Measurements from ENCODE around the gene PCGF1.

DNA sequence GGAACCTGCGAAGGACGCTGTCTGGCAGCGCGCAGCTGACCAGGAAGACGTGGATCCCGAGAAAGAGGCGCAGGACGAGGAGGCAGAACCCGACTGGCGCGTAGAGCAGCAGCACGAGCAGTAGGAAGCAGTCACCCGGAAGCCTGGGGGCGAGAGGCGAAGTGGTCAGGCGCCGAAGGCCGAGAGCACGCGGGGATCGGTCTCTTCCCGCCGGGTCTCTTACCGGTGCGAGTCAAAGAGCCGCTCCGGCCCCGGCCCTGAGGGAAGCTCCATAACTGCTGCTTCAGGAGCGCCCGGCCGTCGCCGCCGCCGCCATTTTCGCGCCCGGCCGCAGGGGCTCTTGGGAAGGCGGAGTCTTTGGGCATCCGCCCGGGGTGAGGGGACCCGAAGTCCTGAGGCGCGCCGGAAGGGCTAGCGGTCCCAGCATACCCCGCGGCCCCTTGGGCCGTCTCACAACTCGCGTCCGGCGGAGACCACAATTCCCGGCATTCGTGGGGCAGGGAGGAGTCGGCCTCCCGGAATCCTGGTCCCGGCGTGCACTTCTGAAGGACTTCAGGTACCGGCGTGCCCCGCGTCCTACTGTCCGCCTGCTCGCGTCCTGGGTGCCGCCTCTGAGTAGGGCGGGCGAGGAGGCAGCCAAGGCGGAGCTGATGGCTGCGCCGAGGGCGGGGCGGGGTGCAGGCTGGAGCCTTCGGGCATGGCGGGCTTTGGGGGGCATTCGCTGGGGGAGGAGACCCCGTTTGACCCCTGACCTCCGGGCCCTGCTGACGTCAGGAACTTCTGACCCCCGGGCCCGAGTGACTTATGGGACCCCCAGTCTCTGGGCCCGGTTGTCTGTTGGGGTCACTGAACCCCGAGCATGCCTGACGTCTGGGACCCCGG lies 22.1 kb upstream of the PCGF1 start, which contains the start of the genes AUP1 and HTRA2:
- TF ChIP-seq, protein P1, sequence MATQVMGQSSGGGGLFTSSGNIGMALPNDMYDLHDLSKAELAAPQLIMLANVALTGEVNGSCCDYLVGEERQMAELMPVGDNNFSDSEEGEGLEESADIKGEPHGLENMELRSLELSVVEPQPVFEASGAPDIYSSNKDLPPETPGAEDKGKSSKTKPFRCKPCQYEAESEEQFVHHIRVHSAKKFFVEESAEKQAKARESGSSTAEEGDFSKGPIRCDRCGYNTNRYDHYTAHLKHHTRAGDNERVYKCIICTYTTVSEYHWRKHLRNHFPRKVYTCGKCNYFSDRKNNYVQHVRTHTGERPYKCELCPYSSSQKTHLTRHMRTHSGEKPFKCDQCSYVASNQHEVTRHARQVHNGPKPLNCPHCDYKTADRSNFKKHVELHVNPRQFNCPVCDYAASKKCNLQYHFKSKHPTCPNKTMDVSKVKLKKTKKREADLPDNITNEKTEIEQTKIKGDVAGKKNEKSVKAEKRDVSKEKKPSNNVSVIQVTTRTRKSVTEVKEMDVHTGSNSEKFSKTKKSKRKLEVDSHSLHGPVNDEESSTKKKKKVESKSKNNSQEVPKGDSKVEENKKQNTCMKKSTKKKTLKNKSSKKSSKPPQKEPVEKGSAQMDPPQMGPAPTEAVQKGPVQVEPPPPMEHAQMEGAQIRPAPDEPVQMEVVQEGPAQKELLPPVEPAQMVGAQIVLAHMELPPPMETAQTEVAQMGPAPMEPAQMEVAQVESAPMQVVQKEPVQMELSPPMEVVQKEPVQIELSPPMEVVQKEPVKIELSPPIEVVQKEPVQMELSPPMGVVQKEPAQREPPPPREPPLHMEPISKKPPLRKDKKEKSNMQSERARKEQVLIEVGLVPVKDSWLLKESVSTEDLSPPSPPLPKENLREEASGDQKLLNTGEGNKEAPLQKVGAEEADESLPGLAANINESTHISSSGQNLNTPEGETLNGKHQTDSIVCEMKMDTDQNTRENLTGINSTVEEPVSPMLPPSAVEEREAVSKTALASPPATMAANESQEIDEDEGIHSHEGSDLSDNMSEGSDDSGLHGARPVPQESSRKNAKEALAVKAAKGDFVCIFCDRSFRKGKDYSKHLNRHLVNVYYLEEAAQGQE (IDR thresholded peaks at IDR 0.05) = peak; percentile 87
- TF ChIP-seq, protein P2, sequence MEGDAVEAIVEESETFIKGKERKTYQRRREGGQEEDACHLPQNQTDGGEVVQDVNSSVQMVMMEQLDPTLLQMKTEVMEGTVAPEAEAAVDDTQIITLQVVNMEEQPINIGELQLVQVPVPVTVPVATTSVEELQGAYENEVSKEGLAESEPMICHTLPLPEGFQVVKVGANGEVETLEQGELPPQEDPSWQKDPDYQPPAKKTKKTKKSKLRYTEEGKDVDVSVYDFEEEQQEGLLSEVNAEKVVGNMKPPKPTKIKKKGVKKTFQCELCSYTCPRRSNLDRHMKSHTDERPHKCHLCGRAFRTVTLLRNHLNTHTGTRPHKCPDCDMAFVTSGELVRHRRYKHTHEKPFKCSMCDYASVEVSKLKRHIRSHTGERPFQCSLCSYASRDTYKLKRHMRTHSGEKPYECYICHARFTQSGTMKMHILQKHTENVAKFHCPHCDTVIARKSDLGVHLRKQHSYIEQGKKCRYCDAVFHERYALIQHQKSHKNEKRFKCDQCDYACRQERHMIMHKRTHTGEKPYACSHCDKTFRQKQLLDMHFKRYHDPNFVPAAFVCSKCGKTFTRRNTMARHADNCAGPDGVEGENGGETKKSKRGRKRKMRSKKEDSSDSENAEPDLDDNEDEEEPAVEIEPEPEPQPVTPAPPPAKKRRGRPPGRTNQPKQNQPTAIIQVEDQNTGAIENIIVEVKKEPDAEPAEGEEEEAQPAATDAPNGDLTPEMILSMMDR (IDR thresholded peaks at IDR 0.05; ENCODE audit: low read depth, low read length, missing input control) = no peak
- TF ChIP-seq JUND (IDR thresholded peaks at IDR 0.05) (peak; percentile 62 to 72), GABPA (IDR thresholded peaks at IDR 0.05 in 1 of 2, conservative IDR thresholded peaks at IDR 0.05 in 1 of 2) (peak; percentile 67 to 96), EGR1 (IDR thresholded peaks at IDR 0.05; ENCODE audit: low read depth in 2 of 2) (peak; percentile 49 to 65)
- TF ChIP-seq, protein P3, sequence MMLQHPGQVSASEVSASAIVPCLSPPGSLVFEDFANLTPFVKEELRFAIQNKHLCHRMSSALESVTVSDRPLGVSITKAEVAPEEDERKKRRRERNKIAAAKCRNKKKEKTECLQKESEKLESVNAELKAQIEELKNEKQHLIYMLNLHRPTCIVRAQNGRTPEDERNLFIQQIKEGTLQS (IDR thresholded peaks at IDR 0.05) = no peak
- TF ChIP-seq, protein P4, sequence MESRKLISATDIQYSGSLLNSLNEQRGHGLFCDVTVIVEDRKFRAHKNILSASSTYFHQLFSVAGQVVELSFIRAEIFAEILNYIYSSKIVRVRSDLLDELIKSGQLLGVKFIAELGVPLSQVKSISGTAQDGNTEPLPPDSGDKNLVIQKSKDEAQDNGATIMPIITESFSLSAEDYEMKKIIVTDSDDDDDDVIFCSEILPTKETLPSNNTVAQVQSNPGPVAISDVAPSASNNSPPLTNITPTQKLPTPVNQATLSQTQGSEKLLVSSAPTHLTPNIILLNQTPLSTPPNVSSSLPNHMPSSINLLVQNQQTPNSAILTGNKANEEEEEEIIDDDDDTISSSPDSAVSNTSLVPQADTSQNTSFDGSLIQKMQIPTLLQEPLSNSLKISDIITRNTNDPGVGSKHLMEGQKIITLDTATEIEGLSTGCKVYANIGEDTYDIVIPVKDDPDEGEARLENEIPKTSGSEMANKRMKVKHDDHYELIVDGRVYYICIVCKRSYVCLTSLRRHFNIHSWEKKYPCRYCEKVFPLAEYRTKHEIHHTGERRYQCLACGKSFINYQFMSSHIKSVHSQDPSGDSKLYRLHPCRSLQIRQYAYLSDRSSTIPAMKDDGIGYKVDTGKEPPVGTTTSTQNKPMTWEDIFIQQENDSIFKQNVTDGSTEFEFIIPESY (IDR thresholded peaks at IDR 0.05) = peak; percentile 97
- TF ChIP-seq, protein P5, sequence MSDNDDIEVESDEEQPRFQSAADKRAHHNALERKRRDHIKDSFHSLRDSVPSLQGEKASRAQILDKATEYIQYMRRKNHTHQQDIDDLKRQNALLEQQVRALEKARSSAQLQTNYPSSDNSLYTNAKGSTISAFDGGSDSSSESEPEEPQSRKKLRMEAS (IDR thresholded peaks at IDR 0.05) = peak; percentile 93
